GM21360 (cell line): ENCODE measurements around the gene TLR3.

Experiments
- ATAC-seq: cut with Tn5 transposase; IDR thresholded peaks from one replicate; pipeline ENCODE4 v1.9.1; 2021; ENCODE audit warnings: mild to moderate bottlenecking, moderate library complexity; ENCODE audit not compliant: unreplicated experiment

TLR3 gene

GRCh38 chr4:186104890-186105646 is 36.1 kb downstream of the TLR3 start:
- ATAC-seq = peak; percentile 33

- ATAC-seq = peak; percentile 7
These were observed 36.8 kb downstream of the TLR3 start for GRCh38 chr4:186105647-186106321.

GRCh38 chr4:186107947-186108346 is 39.0 kb downstream of the TLR3 start:
- no peak for ATAC-seq

- ATAC-seq = no peak
These were observed 39.4 kb downstream of the TLR3 start for GRCh38 chr4:186108391-186108790.

- ATAC-seq = no peak
These were observed 40.3 kb downstream of the TLR3 start for GRCh38 chr4:186109245-186109644.

- no peak for ATAC-seq
These were observed 47.7 kb downstream of the TLR3 start for GRCh38 chr4:186116697-186117096.

GRCh38 chr4:186118582-186118981 is 49.6 kb downstream of the TLR3 start:
- no peak for ATAC-seq

- no peak for ATAC-seq
These were observed 52.1 kb downstream of the TLR3 start for GRCh38 chr4:186121057-186121456.

- no peak for ATAC-seq
These were observed 59.9 kb downstream of the TLR3 start for GRCh38 chr4:186128842-186129241.

- ATAC-seq = no peak
These were observed 63.0 kb downstream of the TLR3 start for GRCh38 chr4:186131935-186132334.

GRCh38 chr4:186132577-186133242 is 63.8 kb downstream of the TLR3 start:
- no peak for ATAC-seq

GRCh38 chr4:186134257-186134656 is 65.3 kb downstream of the TLR3 start:
- ATAC-seq = peak; percentile 98

GRCh38 chr4:186134861-186135260 is 65.9 kb downstream of the TLR3 start:
- no peak for ATAC-seq

GRCh38 chr4:186137196-186137794 is 68.3 kb downstream of the TLR3 start:
- ATAC-seq = no peak
